ENCODE measurements around the gene CHST8.

Gene CHST8

GRCh38 chr19:33620611-33621010 lies 1.1 kb upstream of the CHST8 start:
- DNase-seq = no peak

- no peak for DNase-seq
Observed at GRCh38 chr19:33621065-33621785, 528 bp upstream of the CHST8 start.

GRCh38 chr19:33622505-33622808 lies 704 bp downstream of the CHST8 start:
- DNase-seq = no peak

- no peak for DNase-seq
Observed at GRCh38 chr19:33622809-33623511, 1.2 kb downstream of the CHST8 start.

GRCh38 chr19:33624586-33624985 lies 2.8 kb downstream of the CHST8 start:
- DNase-seq = no peak

GRCh38 chr19:33627526-33627925 lies 5.8 kb downstream of the CHST8 start:
- no peak for DNase-seq

- no peak for DNase-seq
Observed at GRCh38 chr19:33627962-33628839, 6.4 kb downstream of the CHST8 start.

- DNase-seq = no peak
Observed at GRCh38 chr19:33628921-33629825, 7.4 kb downstream of the CHST8 start.

- DNase-seq = no peak
Observed at GRCh38 chr19:33629826-33630375, 8.1 kb downstream of the CHST8 start.

GRCh38 chr19:33630880-33631608 lies 9.3 kb downstream of the CHST8 start:
- DNase-seq = no peak

- no peak for DNase-seq
Observed at GRCh38 chr19:33631609-33631973, 9.8 kb downstream of the CHST8 start.

GRCh38 chr19:33634361-33635091 lies 12.8 kb downstream of the CHST8 start:
- DNase-seq = no peak

GRCh38 chr19:33638167-33639034 lies 16.6 kb downstream of the CHST8 start:
- DNase-seq = no peak

GRCh38 chr19:33639035-33639681 lies 17.4 kb downstream of the CHST8 start:
- no peak for DNase-seq

- DNase-seq = no peak
Observed at GRCh38 chr19:33640773-33641172, 19.0 kb downstream of the CHST8 start.

GRCh38 chr19:33641261-33641660 lies 19.5 kb downstream of the CHST8 start:
- no peak for DNase-seq

- DNase-seq = no peak
Observed at GRCh38 chr19:33641956-33642498, 20.3 kb downstream of the CHST8 start.

- DNase-seq = no peak
Observed at GRCh38 chr19:33644284-33644836, 22.6 kb downstream of the CHST8 start.

GRCh38 chr19:33646306-33646705 lies 24.6 kb downstream of the CHST8 start:
- no peak for DNase-seq

All from stimulated activated CD4-positive, alpha-beta T cell treated with anti-CD3 and anti-CD28 coated beads, Interleukin-2, amount 100 ng/mL, for 48 hours (primary cell).